Activated CD4-positive, alpha-beta memory T cell treated with anti-CD3 and anti-CD28 coated beads for 36 hours (primary cell): ENCODE data around the gene IZUMO1. TPM values are rescaled to one million over a fixed set of nuclear protein-coding genes. Genes with fewer than 3 reads are reported as not detected.
A peak's percentile ranks its signal among the peaks of the same experiment; 100 is the strongest.
"Not testable (repeated sequence)": the region's sequence is repeated elsewhere in the genome, so short reads cannot be mapped to it uniquely, and the experiment has no call there.

Experiments used
- CTCF ChIA-PET: fragments of 350-600 bp; sonication (Branson Sonifier 250); formaldehyde crosslinking; loops from one replicate; lab custom pipeline; 2021; ENCODE audit warnings: antibody characterized with exemption, inconsistent platforms; lab: Charles Lee
- POLR2A ChIA-PET: fragments of 350-600 bp; sonication (Branson Sonifier 250); formaldehyde crosslinking; loops from one replicate; lab custom pipeline; 2021; ENCODE audit warnings: antibody characterized with exemption; lab: Charles Lee
- DNase-seq: peaks from one replicate; pipeline ENCODE4 v3.0.0-alpha.2; 2020
- H3K27ac Mint-ChIP-seq: one replicate; pipeline ENCODE4 v1.8.0; 2021; ENCODE audit warnings: mixed read lengths
- H3K27me3 Mint-ChIP-seq: one replicate; pipeline ENCODE4 v1.8.0; 2021; ENCODE audit warnings: mixed read lengths
- H3K36me3 Mint-ChIP-seq: one replicate; pipeline ENCODE4 v1.8.0; 2021; ENCODE audit warnings: mixed read lengths
- H3K4me1 Mint-ChIP-seq: one replicate; pipeline ENCODE4 v1.8.0; 2021; ENCODE audit warnings: low read depth, mixed read lengths
- H3K4me3 Mint-ChIP-seq: one replicate; pipeline ENCODE4 v1.8.0; 2021; ENCODE audit warnings: mild to moderate bottlenecking, mixed read lengths
- H3K9me3 Mint-ChIP-seq: one replicate; pipeline ENCODE4 v1.8.0; 2021; ENCODE audit warnings: mixed read lengths
- intact Hi-C: fragments of 100-400 bp; cut with micrococcal nuclease; formaldehyde crosslinking; loops from one replicate; pipeline ENCODE4 v1.15.1; 2023
- total RNA-seq, 2 experiments: library from RNA; stranded (reverse); gene quantifications; one replicate each; pipeline ENCODE4 v1.2.3, GENCODE V29; 2021

IZUMO1 gene
- not detected for total RNA-seq

GRCh38 chr19:48746738-48747575 is at the start of gene IZUMO1:
Gene IZUMO1 (minus strand): TSS chr19:48746909. CDS start chr19:48745859, 1,050 bp downstream.
- ChIA-PET POLR2A (interaction anchor here (0.9 kb wide), 1 partner anchor 125 kb away, joined by 4 read pairs; the partner anchor contains the start of gene PPP1R15A), CTCF (interaction anchor here (0.6 to 2.3 kb wide), 4 partner anchors 8 to 140 kb away, joined by 3 to 10 read pairs (median 4); partner anchors contain the start of gene CA11)
- Mint-ChIP-seq H3K27ac (no peak within 1 kb of the TSS), H3K9me3 (no peaks in the 10 kb centered on the region), H3K4me3 (peak within 1 kb of the TSS; percentile 20), H3K36me3 (no peaks in the 10 kb centered on the region), H3K27me3 (peaks cover 16% of the 10 kb centered on the region), H3K4me1 (peaks cover 9% of the 10 kb centered on the region)
- DNase-seq, result peak; percentile 72
- intact Hi-C loops, result no loop called here

- Mint-ChIP-seq H3K4me3 (peak overlapping the region; percentile 89), H3K4me1 (peaks cover 7% of the 10 kb centered on the region), H3K36me3 (no peaks in the 10 kb centered on the region), H3K27me3 (no peaks in the 10 kb centered on the region), H3K27ac (peak overlapping the region; percentile 84), H3K9me3 (no peaks in the 10 kb centered on the region)
- CTCF ChIA-PET, result interaction anchor here (0.5 to 5.0 kb wide), 40 partner anchors 9 to 586 kb away, joined by 3 to 73 read pairs (median 5); partner anchors contain the start of genes BAX, BCAT2, DHDH and FTL
- POLR2A ChIA-PET, result interaction anchor here (0.8 to 1.5 kb wide), 2 partner anchors 41 to 196 kb away, joined by 3 to 4 read pairs; partner anchors contain the start of gene HSD17B14
- no peak for DNase-seq
- intact Hi-C loops, result loop anchor here (1.0 to 5.0 kb wide), 5 partner anchors 15 to 198 kb away; partner anchors contain the start of genes BCAT2, CA11, GYS1 and RUVBL2
Observed at GRCh38 chr19:48795685-48796070, 49.0 kb upstream of the IZUMO1 start.

GRCh38 chr19:48795055-48795684 is 48.5 kb upstream of the IZUMO1 start:
- peaks cover 7% of the 10 kb centered on the region for H3K4me1 Mint-ChIP-seq
- CTCF ChIA-PET, result interaction anchor here (0.5 to 5.0 kb wide), 42 partner anchors 10 to 586 kb away, joined by 3 to 73 read pairs (median 5); partner anchors contain the start of genes BAX, BCAT2, DHDH and FTL
- POLR2A ChIA-PET, result interaction anchor here (0.8 to 1.5 kb wide), 2 partner anchors 42 to 197 kb away, joined by 3 to 4 read pairs; partner anchors contain the start of gene HSD17B14
- intact Hi-C loops, result loop anchor here (1.0 to 5.0 kb wide), 5 partner anchors 16 to 198 kb away; partner anchors contain the start of genes BCAT2, CA11, GYS1 and RUVBL2
- DNase-seq, result peak; percentile 89
- peak overlapping the region; percentile 89 for H3K4me3 Mint-ChIP-seq
- H3K36me3 Mint-ChIP-seq, result no peaks in the 10 kb centered on the region
- peak overlapping the region; percentile 84 for H3K27ac Mint-ChIP-seq
- no peaks in the 10 kb centered on the region for H3K27me3 Mint-ChIP-seq
- no peaks in the 10 kb centered on the region for H3K9me3 Mint-ChIP-seq

DNA sequence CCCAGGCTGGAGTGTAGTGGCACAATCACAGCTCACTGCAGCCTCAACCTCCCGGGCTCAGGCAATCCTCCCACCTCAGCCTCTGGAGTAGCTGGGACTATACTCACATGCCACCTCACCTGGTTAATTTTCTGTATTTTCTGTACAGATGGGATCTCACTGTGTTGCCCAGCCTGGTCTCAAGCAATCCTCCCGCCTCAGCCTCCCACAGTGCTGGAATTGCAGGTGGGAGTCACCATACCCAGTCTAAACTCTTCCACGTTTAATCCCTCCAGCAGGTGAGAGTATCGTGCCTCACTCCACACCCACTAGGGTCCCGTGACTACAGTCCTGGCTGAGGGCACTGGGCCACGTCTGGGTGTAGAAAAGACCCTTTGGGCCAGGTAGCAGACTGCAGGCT is 47.6 kb upstream of the IZUMO1 start:
- H3K36me3 Mint-ChIP-seq, result no peaks in the 10 kb centered on the region
- H3K9me3 Mint-ChIP-seq, result no peaks in the 10 kb centered on the region
- H3K27me3 Mint-ChIP-seq, result no peaks in the 10 kb centered on the region
- intact Hi-C loops, result loop anchor here (2.0 kb wide), 2 partner anchors 17 to 177 kb away; partner anchors contain the start of gene BCAT2
- peaks cover 7% of the 10 kb centered on the region for H3K4me1 Mint-ChIP-seq
- no peak for DNase-seq
- no peak overlapping the region for H3K27ac Mint-ChIP-seq
- CTCF ChIA-PET, result interaction anchor here (0.6 to 5.0 kb wide), 10 partner anchors 12 to 403 kb away, joined by 3 to 73 read pairs (median 9); partner anchors contain the start of genes FTL, GYS1, HSD17B14 and KDELR1
- no peak overlapping the region for H3K4me3 Mint-ChIP-seq
- POLR2A ChIA-PET, result no interaction called here

DNA sequence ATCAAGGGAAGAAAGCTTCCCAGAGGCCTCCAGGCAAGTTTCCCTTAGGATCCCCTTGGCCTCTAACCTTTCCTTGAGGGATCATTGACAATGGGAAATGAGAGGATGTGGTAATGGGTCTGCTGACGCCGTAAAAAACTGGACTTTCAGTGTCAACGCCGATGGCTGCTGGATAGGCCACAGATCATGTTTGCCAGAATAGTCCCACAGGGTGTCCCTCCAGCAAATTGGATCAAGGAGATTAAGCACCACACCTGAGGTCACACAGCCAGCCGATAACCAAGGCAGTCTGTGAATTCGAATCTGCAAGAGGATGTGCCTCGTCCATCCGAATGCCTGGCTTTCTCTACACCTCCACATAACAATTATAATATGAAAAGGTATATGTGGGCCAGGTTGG is 46.6 kb upstream of the IZUMO1 start:
- no peaks in the 10 kb centered on the region for H3K27me3 Mint-ChIP-seq
- no peak overlapping the region for H3K27ac Mint-ChIP-seq
- H3K4me3 Mint-ChIP-seq, result no peak overlapping the region
- no peaks in the 10 kb centered on the region for H3K9me3 Mint-ChIP-seq
- intact Hi-C loops, result no loop called here
- H3K36me3 Mint-ChIP-seq, result no peaks in the 10 kb centered on the region
- CTCF ChIA-PET, result interaction anchor here (1.0 to 5.0 kb wide), 6 partner anchors 23 to 200 kb away, joined by 3 to 73 read pairs (median 4); partner anchors contain the start of genes GYS1, HSD17B14, NUCB1 and RUVBL2
- peaks cover 7% of the 10 kb centered on the region for H3K4me1 Mint-ChIP-seq
- DNase-seq, result no peak
- POLR2A ChIA-PET, result no interaction called here

DNA sequence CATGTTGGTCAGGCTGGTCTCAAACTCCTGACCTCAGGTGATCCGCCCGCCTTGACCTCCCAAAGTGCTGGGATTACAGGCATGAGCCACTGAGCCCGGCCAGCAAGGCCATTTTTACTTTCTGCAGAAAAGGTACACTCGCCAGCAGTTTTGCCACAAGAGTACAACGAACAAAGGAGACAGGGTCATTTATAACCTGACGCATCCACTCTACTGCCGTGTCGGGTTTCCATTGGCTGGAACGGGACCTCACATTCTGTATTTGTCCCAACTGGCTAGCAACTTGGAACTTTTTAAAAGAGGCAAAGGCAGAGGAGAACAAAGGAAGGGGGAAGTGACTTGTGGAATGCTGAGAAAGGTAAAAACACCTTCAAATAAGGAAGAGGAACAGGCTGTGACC is 40.6 kb upstream of the IZUMO1 start:
- intact Hi-C loops, POLR2A ChIA-PET, H3K36me3 Mint-ChIP-seq, DNase-seq, H3K9me3 Mint-ChIP-seq, H3K4me1 Mint-ChIP-seq, H3K27ac Mint-ChIP-seq, H3K4me3 Mint-ChIP-seq: not testable (repeated sequence)
- H3K27me3 Mint-ChIP-seq, result peaks cover 11% of the 10 kb centered on the region
- CTCF ChIA-PET, result interaction anchor here (0.6 to 5.6 kb wide), 33 partner anchors 10 to 505 kb away, joined by 3 to 149 read pairs (median 4); partner anchors contain the start of genes BCAT2, CA11, DHDH and GYS1

- H3K4me3 Mint-ChIP-seq, POLR2A ChIA-PET, H3K36me3 Mint-ChIP-seq, DNase-seq, intact Hi-C loops, H3K4me1 Mint-ChIP-seq, H3K9me3 Mint-ChIP-seq, H3K27ac Mint-ChIP-seq: not testable (repeated sequence)
- peaks cover 12% of the 10 kb centered on the region for H3K27me3 Mint-ChIP-seq
- CTCF ChIA-PET, result interaction anchor here (5.6 kb wide), 1 partner anchor 56 kb away, joined by 149 read pairs; no protein-coding TSS in a partner anchor
Observed at GRCh38 chr19:48786422-48786821, 39.7 kb upstream of the IZUMO1 start.

- ChIA-PET CTCF (interaction anchor here (1.0 to 2.6 kb wide), 3 partner anchors 58 to 186 kb away, joined by 3 to 8 read pairs (median 4); partner anchors contain the start of gene CA11), POLR2A (no interaction called here)
- Mint-ChIP-seq H3K9me3 (no peaks in the 10 kb centered on the region), H3K36me3 (no peaks in the 10 kb centered on the region), H3K27ac (no peak overlapping the region), H3K4me3 (no peak overlapping the region), H3K27me3 (peaks cover 12% of the 10 kb centered on the region), H3K4me1 (peaks cover 3% of the 10 kb centered on the region)
- no peak for DNase-seq
- intact Hi-C loops, result no loop called here
Observed at GRCh38 chr19:48784527-48784926, 37.8 kb upstream of the IZUMO1 start.

DNA sequence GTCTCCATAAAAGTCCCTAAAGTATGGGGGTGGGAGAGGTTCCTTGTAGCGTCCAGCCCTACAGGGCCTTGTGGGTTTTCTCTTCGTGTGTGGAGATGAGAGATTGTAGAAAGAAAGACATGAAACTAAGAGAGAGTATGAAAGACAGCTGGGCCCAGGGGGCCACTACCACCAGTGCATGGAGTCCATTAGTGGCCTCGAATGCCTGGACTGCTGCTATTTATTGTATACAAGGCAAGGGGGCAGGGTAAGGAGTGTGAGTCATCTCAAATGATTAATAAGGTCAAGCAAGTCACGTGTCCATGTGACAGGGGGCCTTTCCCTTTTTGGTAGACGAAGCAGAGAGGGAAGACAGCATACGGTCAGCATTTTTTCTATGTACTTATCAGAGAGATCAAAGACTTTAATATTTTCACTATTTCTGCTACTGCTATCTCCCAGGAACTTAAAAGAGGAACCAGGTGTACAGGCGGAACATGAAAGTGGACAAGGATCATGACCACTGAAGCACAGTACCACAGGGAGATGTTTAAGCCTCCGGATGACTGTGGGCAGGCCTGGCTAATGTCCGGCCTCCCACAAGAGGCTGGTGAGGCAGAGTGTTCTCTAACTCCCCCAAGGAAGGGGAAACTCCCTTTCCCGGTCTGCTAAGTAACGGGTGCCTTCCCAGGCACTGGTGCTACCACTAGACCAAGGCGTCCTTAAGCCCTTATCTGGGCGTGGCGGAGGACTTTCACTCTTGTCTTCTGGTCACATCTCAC is 34.1 kb upstream of the IZUMO1 start:
- Mint-ChIP-seq H3K4me1 (peaks cover 3% of the 10 kb centered on the region), H3K9me3 (no peaks in the 10 kb centered on the region), H3K4me3 (no peak overlapping the region), H3K27me3 (peaks cover 11% of the 10 kb centered on the region), H3K27ac (no peak overlapping the region), H3K36me3 (no peaks in the 10 kb centered on the region)
- no peak for DNase-seq
- intact Hi-C loops, result no loop called here
- CTCF ChIA-PET, result interaction anchor here (1.1 to 2.6 kb wide), 4 partner anchors 15 to 106 kb away, joined by 3 to 15 read pairs (median 8); no protein-coding TSS in a partner anchor
- POLR2A ChIA-PET, result no interaction called here

- DNase-seq, result no peak
- CTCF ChIA-PET, result interaction anchor here (1.8 to 2.6 kb wide), 2 partner anchors 16 to 63 kb away, joined by 5 to 10 read pairs; no protein-coding TSS in a partner anchor
- Mint-ChIP-seq H3K4me3 (no peak overlapping the region), H3K36me3 (no peaks in the 10 kb centered on the region), H3K4me1 (peaks cover 3% of the 10 kb centered on the region), H3K27ac (no peak overlapping the region), H3K27me3 (peaks cover 9% of the 10 kb centered on the region), H3K9me3 (no peaks in the 10 kb centered on the region)
- intact Hi-C loops, result no loop called here
- POLR2A ChIA-PET, result interaction anchor here (0.6 kb wide), 2 partner anchors 10 to 211 kb away, joined by 3 to 7 read pairs; no protein-coding TSS in a partner anchor
Observed at GRCh38 chr19:48779636-48780035, 32.9 kb upstream of the IZUMO1 start.

DNA sequence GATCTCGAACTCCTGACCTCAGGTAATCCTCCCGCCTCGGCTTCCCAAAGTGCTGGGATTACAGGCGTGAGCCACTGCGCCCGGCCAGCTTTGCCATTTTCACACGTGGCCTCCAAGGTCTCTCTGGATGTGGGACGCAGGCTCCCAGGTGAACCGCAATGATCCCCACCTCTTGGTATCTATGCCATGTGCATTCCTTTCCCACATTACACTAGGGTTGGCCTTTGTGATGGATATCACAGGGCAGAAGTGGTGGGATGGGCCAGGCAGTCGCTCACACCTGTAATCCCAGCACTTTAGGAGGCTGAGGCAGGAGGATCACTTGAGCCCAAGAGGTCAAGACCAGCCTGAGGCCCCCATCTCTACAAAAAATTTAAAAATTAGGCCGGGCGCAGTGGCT is 31.0 kb upstream of the IZUMO1 start:
- no peaks in the 10 kb centered on the region for H3K9me3 Mint-ChIP-seq
- H3K27ac Mint-ChIP-seq, result no peak overlapping the region
- no peak overlapping the region for H3K4me3 Mint-ChIP-seq
- POLR2A ChIA-PET, result no interaction called here
- CTCF ChIA-PET, result interaction anchor here (2.1 kb wide), 1 partner anchor 11 kb away, joined by 6 read pairs; no protein-coding TSS in a partner anchor
- intact Hi-C loops, result no loop called here
- H3K27me3 Mint-ChIP-seq, result peaks cover 3% of the 10 kb centered on the region
- no peak for DNase-seq
- H3K36me3 Mint-ChIP-seq, result no peaks in the 10 kb centered on the region
- peaks cover 3% of the 10 kb centered on the region for H3K4me1 Mint-ChIP-seq
